ENCODE measurements around the gene AFM.

GRCh38 chr4:73538162-73538561 lies 56.6 kb downstream of the AFM start:
- TF ChIP-seq CTCF (IDR thresholded peaks at IDR 0.05; ENCODE audit: low read depth, low read length): no peak
- TF ChIP-seq POLR2A (IDR thresholded peaks at IDR 0.05; ENCODE audit: extremely low read depth, insufficient read length): no peak

Measured in NB4 (cell line).